H9 (cell line): ENCODE data around the gene IL17REL. TPM values are rescaled to one million over a fixed set of nuclear protein-coding genes. Genes with fewer than 3 reads are reported as not detected.
A peak's percentile ranks its signal among the peaks of the same experiment; 100 is the strongest.

ENCODE experiments used
- DNase-seq: peaks from one replicate; pipeline ENCODE4 v3.0.0-alpha.2; 2017
- H2AFZ ChIP-seq: one replicate; pipeline ENCODE4 v1.6.1; 2013; ENCODE audit warnings: mild to moderate bottlenecking, low read length, control low read depth, moderate library complexity
- H2AK5ac ChIP-seq: 2 replicates; pipeline ENCODE4 v1.6.1; 2013; ENCODE audit warnings: low read length, control low read depth, mixed read lengths; ENCODE audit not compliant: insufficient read length
- H2BK120ac ChIP-seq: one replicate; pipeline ENCODE4 v1.6.1; 2013; ENCODE audit warnings: low read depth, mild to moderate bottlenecking, low read length, control low read depth, inconsistent platforms; ENCODE audit not compliant: poor library complexity, severe bottlenecking
- H2BK12ac ChIP-seq: 2 replicates; pipeline ENCODE4 v1.6.1; 2013; ENCODE audit warnings: low read length, control low read depth, mixed read lengths, low read depth; ENCODE audit not compliant: insufficient read length
- H2BK15ac ChIP-seq: 2 replicates; pipeline ENCODE4 v1.6.1; 2013; ENCODE audit warnings: low read depth, low read length, control low read depth
- H2BK20ac ChIP-seq: one replicate; pipeline ENCODE4 v1.6.1; 2013; ENCODE audit warnings: low read depth, mild to moderate bottlenecking, low read length, control low read depth, inconsistent platforms; ENCODE audit not compliant: poor library complexity, severe bottlenecking
- H2BK5ac ChIP-seq: 2 replicates; pipeline ENCODE4 v1.6.1; 2013; ENCODE audit warnings: low read length, control low read depth, mixed read lengths; ENCODE audit not compliant: insufficient read length
- H3K14ac ChIP-seq: 2 replicates; pipeline ENCODE4 v1.6.1; 2013; ENCODE audit warnings: low read length, control low read depth; ENCODE audit not compliant: insufficient read depth
- H3K18ac ChIP-seq: 2 replicates; pipeline ENCODE4 v1.6.1; 2013; ENCODE audit warnings: low read depth, mild to moderate bottlenecking, mixed read lengths, low read length, control low read depth; ENCODE audit not compliant: insufficient read length
- H3K23ac ChIP-seq: 2 replicates; pipeline ENCODE4 v1.6.1; 2013; ENCODE audit warnings: low read length, control low read depth, mixed read lengths, low read depth; ENCODE audit not compliant: insufficient read length
- H3K23me2 ChIP-seq: 2 replicates; pipeline ENCODE4 v1.6.1; 2013; ENCODE audit warnings: low read depth, mild to moderate bottlenecking, mixed read lengths, low read length, control low read depth; ENCODE audit not compliant: insufficient read length, poor library complexity, severe bottlenecking
- H3K27ac ChIP-seq: 2 replicates; pipeline ENCODE4 v1.5.1; 2013; ENCODE audit warnings: low read length, control low read depth, mixed read lengths, low read depth; ENCODE audit not compliant: insufficient read length
- H3K27me3 ChIP-seq: 2 replicates; pipeline ENCODE4 v1.6.1; 2013; ENCODE audit warnings: low read length, control low read depth, inconsistent platforms; ENCODE audit not compliant: insufficient read depth
- H3K4ac ChIP-seq: 2 replicates; pipeline ENCODE4 v1.6.1; 2013; ENCODE audit warnings: low read depth, mild to moderate bottlenecking, control low read depth, inconsistent platforms, low read length, moderate library complexity
- H3K4me1 ChIP-seq: 2 replicates; pipeline ENCODE4 v1.6.1; 2013; ENCODE audit warnings: low read length, control low read depth, inconsistent platforms; ENCODE audit not compliant: insufficient read depth
- H3K4me2 ChIP-seq: 2 replicates; pipeline ENCODE4 v1.6.1; 2013; ENCODE audit warnings: low read length, control low read depth, mixed read lengths; ENCODE audit not compliant: insufficient read length, insufficient read depth
- H3K56ac ChIP-seq: 2 replicates; pipeline ENCODE4 v1.6.1; 2013; ENCODE audit warnings: low read depth, mild to moderate bottlenecking, mixed read lengths, low read length, control low read depth; ENCODE audit not compliant: insufficient read length
- H3K79me1 ChIP-seq: 2 replicates; pipeline ENCODE4 v1.6.1; 2013; ENCODE audit warnings: low read depth, mild to moderate bottlenecking, moderate library complexity, low read length, control low read depth, inconsistent platforms; ENCODE audit not compliant: insufficient read depth, poor library complexity, severe bottlenecking
- H3K79me2 ChIP-seq: 2 replicates; pipeline ENCODE4 v1.6.1; 2013; ENCODE audit warnings: low read length, control low read depth, inconsistent platforms; ENCODE audit not compliant: insufficient read depth
- H3K9ac ChIP-seq: 2 replicates; pipeline ENCODE4 v1.6.1; 2013; ENCODE audit warnings: low read length, control low read depth, mixed read lengths; ENCODE audit not compliant: insufficient read length; ENCODE audit errors: extremely low read depth
- H3K9me3 ChIP-seq: one replicate; pipeline ENCODE4 v1.6.1; 2013; ENCODE audit warnings: low read depth, low read length, inconsistent platforms; ENCODE audit not compliant: control insufficient read depth
- H3T11ph ChIP-seq: one replicate; pipeline ENCODE4 v1.6.1; 2013; ENCODE audit warnings: mild to moderate bottlenecking, low read length, control low read depth, inconsistent platforms
- H4K20me1 ChIP-seq: one replicate; pipeline ENCODE4 v1.6.1; 2013; ENCODE audit not compliant: control insufficient read depth, insufficient read length, insufficient read depth
- H4K5ac ChIP-seq: 2 replicates; pipeline ENCODE4 v1.6.1; 2013; ENCODE audit warnings: low read depth, mild to moderate bottlenecking, mixed read lengths, low read length, control low read depth; ENCODE audit not compliant: insufficient read length
- H4K8ac ChIP-seq: replicated peaks from 2 replicates; pipeline ENCODE4 v1.6.1; 2013; ENCODE audit warnings: low read length, control low read depth, mixed read lengths, low read depth; ENCODE audit not compliant: insufficient read length
- H4K91ac ChIP-seq: 2 replicates; pipeline ENCODE4 v1.6.1; 2013; ENCODE audit warnings: low read depth, mild to moderate bottlenecking, moderate library complexity, mixed read lengths, low read length, control low read depth; ENCODE audit not compliant: insufficient read length
- H3K27ac Mint-ChIP-seq, 3 experiments: 2 replicates in 2 of 3; 3 replicates in 1 of 3; pipeline ENCODE4 v1.8.0; 2020 to 2021; ENCODE audit warnings: mixed read lengths in 3 of 3, mild to moderate bottlenecking in 1 of 3, moderate library complexity in 1 of 3
- H3K27me3 Mint-ChIP-seq: 2 replicates; pipeline ENCODE4 v1.8.0; 2021; ENCODE audit warnings: low read depth, mild to moderate bottlenecking, moderate library complexity, mixed read lengths
- H3K36me3 Mint-ChIP-seq, 3 experiments: 2 replicates in 2 of 3; 3 replicates in 1 of 3; pipeline ENCODE4 v1.8.0; 2020 to 2021; ENCODE audit warnings: low read depth in 3 of 3, mixed read lengths in 3 of 3; ENCODE audit not compliant: insufficient read depth in 1 of 3
- H3K4me1 Mint-ChIP-seq, 2 experiments: 2 replicates each; pipeline ENCODE4 v1.8.0; 2020; ENCODE audit warnings: mixed read lengths in 2 of 2
- H3K4me3 Mint-ChIP-seq, 2 experiments: 2 replicates in 1 of 2; 3 replicates in 1 of 2; pipeline ENCODE4 v1.8.0; 2020 to 2021; ENCODE audit warnings: mild to moderate bottlenecking in 2 of 2, mixed read lengths in 2 of 2, moderate library complexity in 1 of 2
- H3K9me3 Mint-ChIP-seq, 2 experiments: 2 replicates in 1 of 2; 3 replicates in 1 of 2; pipeline ENCODE4 v1.8.0; 2020; ENCODE audit warnings: mild to moderate bottlenecking in 2 of 2, mixed read lengths in 2 of 2, moderate library complexity in 1 of 2
- WGBS: extraction: QIAGEN DNeasy Blood & Tissue Kit; methylation state at CpG from one replicate; pipeline ENCODE4 v1.1.7; 2013; ENCODE audit warnings: missing lambda C conversion rate, low lambda C conversion rate, mixed read lengths; ENCODE audit not compliant: insufficient read length; ENCODE audit errors: extremely low coverage; 5-methylcytosine and 5-hydroxymethylcytosine counted together
- total RNA-seq: library from RNA; stranded (reverse); gene quantifications from 2 replicates; pipeline ENCODE4 v1.2.1, GENCODE V29; 2021
- TF ChIP-seq, protein P1 (sequence below): fragments of 200-600 bp; sonication (generic); conservative IDR thresholded peaks from 3 replicates; pipeline ENCODE4 v1.8.0; 2021; ENCODE audit warnings: antibody characterized with exemption, mild to moderate bottlenecking

The IL17REL gene
- total RNA-seq, 1 experiment from 2014 or later = 0.20 TPM

DNA sequence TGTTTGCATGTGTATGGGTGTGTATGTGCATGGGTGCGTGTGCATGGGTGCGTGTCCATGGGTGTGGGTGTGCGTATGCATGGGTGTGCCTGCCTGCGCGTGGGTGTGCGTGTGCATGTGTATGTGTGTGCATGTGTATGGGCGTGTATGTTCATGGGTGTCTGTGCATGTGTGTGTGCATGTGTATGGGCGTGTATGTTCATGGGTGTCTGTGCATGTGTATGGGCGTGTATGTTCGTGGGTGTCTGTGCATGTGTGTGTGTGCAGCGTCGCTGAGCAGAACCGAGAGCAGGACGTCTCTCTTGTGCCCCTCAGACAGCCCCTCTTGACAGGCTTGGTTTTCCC lies 13.9 kb downstream of the IL17REL start:
- H3K18ac ChIP-seq = no peak overlapping the region
- no peak overlapping the region for H4K5ac ChIP-seq
- H3K4me1 ChIP-seq = no peaks in the 10 kb centered on the region
- Mint-ChIP-seq H3K9me3 (no peaks in the 10 kb centered on the region; a peak in 2 of 5 replicates), H3K27me3 (peaks cover 32% of the 10 kb centered on the region), H3K4me3 (peak overlapping the region; percentile 49 to 75), H3K27ac (no peak overlapping the region; a peak in 1 of 7 replicates), H3K4me1 (peaks cover 11 to 18% of the 10 kb centered on the region in 2 experiments; a peak in 3 of 4 replicates), H3K36me3 (no peaks in the 10 kb centered on the region; a peak in 1 of 7 replicates)
- no peak overlapping the region for H2BK5ac ChIP-seq
- H3K23me2 ChIP-seq = peaks cover 4% of the 10 kb centered on the region
- H4K91ac ChIP-seq = no peak overlapping the region
- no peak overlapping the region for H3K27ac ChIP-seq
- no peaks in the 10 kb centered on the region for H3K9me3 ChIP-seq
- H2AFZ ChIP-seq = no peak overlapping the region
- no peak overlapping the region for H3K9ac ChIP-seq
- no peak overlapping the region for H3K14ac ChIP-seq
- peak overlapping the region; percentile 60 for H3K4me2 ChIP-seq
- no peak overlapping the region for H2BK120ac ChIP-seq
- peaks cover 9% of the 10 kb centered on the region; the same call in 1 of the 2 replicates for H3K27me3 ChIP-seq
- H2BK20ac ChIP-seq = no peak overlapping the region
- DNase-seq = no peak
- H3K56ac ChIP-seq = no peak overlapping the region
- no peak overlapping the region for H2BK15ac ChIP-seq
- H3K23ac ChIP-seq = no peak overlapping the region
- no CpG with 5 or more reads among the region's 14 CpGs for WGBS
- no peaks in the 10 kb centered on the region for H3K79me2 ChIP-seq
- H2BK12ac ChIP-seq = no peak overlapping the region
- H4K20me1 ChIP-seq = no peaks in the 10 kb centered on the region
- no peaks in the 10 kb centered on the region for H3K79me1 ChIP-seq
- H2AK5ac ChIP-seq = no peak overlapping the region
- H3K4ac ChIP-seq = no peak overlapping the region
- H4K8ac ChIP-seq = no peak overlapping the region
- TF ChIP-seq, protein P1, sequence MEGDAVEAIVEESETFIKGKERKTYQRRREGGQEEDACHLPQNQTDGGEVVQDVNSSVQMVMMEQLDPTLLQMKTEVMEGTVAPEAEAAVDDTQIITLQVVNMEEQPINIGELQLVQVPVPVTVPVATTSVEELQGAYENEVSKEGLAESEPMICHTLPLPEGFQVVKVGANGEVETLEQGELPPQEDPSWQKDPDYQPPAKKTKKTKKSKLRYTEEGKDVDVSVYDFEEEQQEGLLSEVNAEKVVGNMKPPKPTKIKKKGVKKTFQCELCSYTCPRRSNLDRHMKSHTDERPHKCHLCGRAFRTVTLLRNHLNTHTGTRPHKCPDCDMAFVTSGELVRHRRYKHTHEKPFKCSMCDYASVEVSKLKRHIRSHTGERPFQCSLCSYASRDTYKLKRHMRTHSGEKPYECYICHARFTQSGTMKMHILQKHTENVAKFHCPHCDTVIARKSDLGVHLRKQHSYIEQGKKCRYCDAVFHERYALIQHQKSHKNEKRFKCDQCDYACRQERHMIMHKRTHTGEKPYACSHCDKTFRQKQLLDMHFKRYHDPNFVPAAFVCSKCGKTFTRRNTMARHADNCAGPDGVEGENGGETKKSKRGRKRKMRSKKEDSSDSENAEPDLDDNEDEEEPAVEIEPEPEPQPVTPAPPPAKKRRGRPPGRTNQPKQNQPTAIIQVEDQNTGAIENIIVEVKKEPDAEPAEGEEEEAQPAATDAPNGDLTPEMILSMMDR = no peak
- H3T11ph ChIP-seq = no peak overlapping the region
